Prostate gland (tissue), 2 donors: ENCODE measurements around the gene UPF3B. TPM values are rescaled to one million over a fixed set of nuclear protein-coding genes. Genes with fewer than 3 reads are reported as not detected.
"Not testable (repeated sequence)": the region's sequence is repeated elsewhere in the genome, so short reads cannot be mapped to it uniquely, and the experiment has no call there.

Experiments
- DNase-seq: peaks from one replicate; pipeline ENCODE4 v3.0.0-alpha.2; 2019; ENCODE audit warnings: low spot score
- H3K27ac ChIP-seq, 2 donors: fragments of 200-600 bp; sonication (generic); 2 replicates each; pipeline ENCODE4 v1.5.1; 2017 to 2019
- H3K27me3 ChIP-seq: fragments of 200-600 bp; sonication (generic); replicated peaks from 2 replicates; pipeline ENCODE4 v1.5.1; 2019; ENCODE audit not compliant: insufficient read depth
- H3K36me3 ChIP-seq, 2 donors: fragments of 200-600 bp; sonication (generic); 1 replicate in 1 of 2; 2 replicates in 1 of 2; pipeline versions ENCODE4 v1.5.1 to v1.8.1; 2017 to 2019
- H3K4me1 ChIP-seq: fragments of 200-600 bp; sonication (generic); replicated peaks from 2 replicates; pipeline ENCODE4 v1.5.1; 2019
- H3K4me3 ChIP-seq, 2 donors: fragments of 200-600 bp; sonication (generic); 2 replicates each; pipeline ENCODE4 v1.5.1; 2017 to 2019
- H3K9me3 ChIP-seq: fragments of 200-600 bp; sonication (generic); 2 replicates; pipeline ENCODE4 v1.5.1; 2017
- POLR2A ChIP-seq: fragments of 450-650 bp; IDR thresholded peaks from one replicate; pipeline ENCODE4 v1.6.1; 2016; ENCODE audit warnings: antibody characterized with exemption, mild to moderate bottlenecking
- POLR2AphosphoS5 ChIP-seq: sonication (generic); formaldehyde crosslinking; IDR thresholded peaks from one replicate; pipeline ENCODE4 v1.6.1; 2017; ENCODE audit warnings: antibody characterized with exemption
- WGBS: methylation state at CpG from one replicate; pipeline ENCODE4 v1.1.5; 2018; 5-methylcytosine and 5-hydroxymethylcytosine counted together
- intact Hi-C: fragments of 100-400 bp; cut with DNase I; formaldehyde crosslinking; loops from one replicate; pipeline ENCODE4 v1.14.2; 2022
- total RNA-seq, 2 donors: library from RNA; depleted of rRNA; stranded (reverse); fragments of >200 nt; gene quantifications; one replicate each; pipeline ENCODE4 v1.1.0, GENCODE V29; 2016
- TF ChIP-seq, protein P1 (sequence below), 4 experiments: fragments of 200-600 bp in 2 of 4; fragments of 450-650 bp in 2 of 4; sonication (generic) in 2 of 4; IDR thresholded peaks; 1 replicate in 3 of 4; 2 replicates in 1 of 4; pipeline ENCODE4 v1.5.1; 2016 to 2019; ENCODE audit warnings: antibody characterized with exemption in 4 of 4, mild to moderate bottlenecking in 2 of 4, moderate library complexity in 2 of 4

Gene UPF3B, protein sequence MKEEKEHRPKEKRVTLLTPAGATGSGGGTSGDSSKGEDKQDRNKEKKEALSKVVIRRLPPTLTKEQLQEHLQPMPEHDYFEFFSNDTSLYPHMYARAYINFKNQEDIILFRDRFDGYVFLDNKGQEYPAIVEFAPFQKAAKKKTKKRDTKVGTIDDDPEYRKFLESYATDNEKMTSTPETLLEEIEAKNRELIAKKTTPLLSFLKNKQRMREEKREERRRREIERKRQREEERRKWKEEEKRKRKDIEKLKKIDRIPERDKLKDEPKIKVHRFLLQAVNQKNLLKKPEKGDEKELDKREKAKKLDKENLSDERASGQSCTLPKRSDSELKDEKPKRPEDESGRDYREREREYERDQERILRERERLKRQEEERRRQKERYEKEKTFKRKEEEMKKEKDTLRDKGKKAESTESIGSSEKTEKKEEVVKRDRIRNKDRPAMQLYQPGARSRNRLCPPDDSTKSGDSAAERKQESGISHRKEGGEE
- 1 to 10 TPM; 3.9 to 5.2 TPM for total RNA-seq

DNA sequence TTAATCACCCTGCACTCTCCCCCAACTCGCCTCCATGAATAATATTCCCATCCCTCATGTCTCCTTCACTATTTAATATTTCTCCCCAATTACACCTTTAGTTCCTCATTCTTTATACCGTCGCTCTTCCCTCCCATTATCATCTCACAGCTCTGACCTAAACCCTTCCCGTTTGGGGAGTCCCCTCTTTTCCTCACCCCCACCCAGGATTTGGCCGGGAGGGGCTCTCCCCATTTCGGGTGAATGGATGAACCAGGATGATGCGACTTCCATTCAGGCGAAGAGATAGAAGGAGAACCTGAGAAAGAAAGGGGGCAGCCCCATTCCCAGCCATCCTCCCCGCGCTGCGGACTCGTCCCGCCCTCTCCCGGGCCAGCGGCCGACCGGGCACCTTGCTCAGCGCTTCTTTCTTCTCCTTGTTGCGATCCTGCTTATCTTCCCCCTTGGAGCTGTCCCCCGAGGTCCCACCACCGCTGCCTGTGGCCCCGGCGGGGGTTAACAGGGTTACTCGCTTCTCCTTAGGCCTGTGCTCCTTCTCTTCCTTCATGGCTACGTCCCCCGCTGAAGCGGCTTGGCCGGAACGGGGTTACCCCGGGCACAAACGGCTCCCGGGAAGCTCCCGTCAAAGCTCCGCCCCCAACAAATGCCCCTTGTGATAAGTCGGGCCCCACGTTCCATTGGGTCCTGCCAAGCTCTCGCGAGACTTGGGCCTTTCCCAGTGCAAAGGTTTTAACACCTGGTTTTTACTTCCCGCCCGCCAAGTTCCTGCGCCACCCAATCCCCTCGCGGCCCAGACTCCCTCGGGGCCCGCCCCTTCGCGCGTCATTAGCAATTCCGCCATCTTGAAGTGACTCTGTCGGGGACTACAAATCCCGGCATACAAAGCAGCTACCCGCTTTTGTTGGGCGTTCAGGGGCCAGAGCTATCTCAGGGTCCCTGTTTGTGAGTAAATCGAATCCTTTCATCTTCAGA lies at the start of gene UPF3B:
UPF3B (minus strand) TSS at position 582 of the 972 bp plus-strand sequence; CDS start at position 547, 35 bp downstream.
- Histone ChIP-seq H3K27me3 (no peaks in the 10 kb centered on the region), H3K27ac (peak within 1 kb of the TSS; percentile 86), H3K4me1 (no peaks in the 10 kb centered on the region), H3K4me3 (peak within 1 kb of the TSS; percentile 50 to 54), H3K9me3 (no peaks in the 10 kb centered on the region), H3K36me3 (no peaks in the 10 kb centered on the region)
- DNase-seq: peak; percentile 95
- peak; percentile 70 for TF ChIP-seq POLR2A
- TF ChIP-seq, protein P1, sequence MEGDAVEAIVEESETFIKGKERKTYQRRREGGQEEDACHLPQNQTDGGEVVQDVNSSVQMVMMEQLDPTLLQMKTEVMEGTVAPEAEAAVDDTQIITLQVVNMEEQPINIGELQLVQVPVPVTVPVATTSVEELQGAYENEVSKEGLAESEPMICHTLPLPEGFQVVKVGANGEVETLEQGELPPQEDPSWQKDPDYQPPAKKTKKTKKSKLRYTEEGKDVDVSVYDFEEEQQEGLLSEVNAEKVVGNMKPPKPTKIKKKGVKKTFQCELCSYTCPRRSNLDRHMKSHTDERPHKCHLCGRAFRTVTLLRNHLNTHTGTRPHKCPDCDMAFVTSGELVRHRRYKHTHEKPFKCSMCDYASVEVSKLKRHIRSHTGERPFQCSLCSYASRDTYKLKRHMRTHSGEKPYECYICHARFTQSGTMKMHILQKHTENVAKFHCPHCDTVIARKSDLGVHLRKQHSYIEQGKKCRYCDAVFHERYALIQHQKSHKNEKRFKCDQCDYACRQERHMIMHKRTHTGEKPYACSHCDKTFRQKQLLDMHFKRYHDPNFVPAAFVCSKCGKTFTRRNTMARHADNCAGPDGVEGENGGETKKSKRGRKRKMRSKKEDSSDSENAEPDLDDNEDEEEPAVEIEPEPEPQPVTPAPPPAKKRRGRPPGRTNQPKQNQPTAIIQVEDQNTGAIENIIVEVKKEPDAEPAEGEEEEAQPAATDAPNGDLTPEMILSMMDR (IDR thresholded peaks at IDR 0.05): peak in 1 of 4 experiments; percentile 14
- peak; percentile 87 for TF ChIP-seq POLR2AphosphoS5
- WGBS: under 1% methylated on average over 52 of the region's 54 CpGs
- intact Hi-C loops: no loop called here

DNA sequence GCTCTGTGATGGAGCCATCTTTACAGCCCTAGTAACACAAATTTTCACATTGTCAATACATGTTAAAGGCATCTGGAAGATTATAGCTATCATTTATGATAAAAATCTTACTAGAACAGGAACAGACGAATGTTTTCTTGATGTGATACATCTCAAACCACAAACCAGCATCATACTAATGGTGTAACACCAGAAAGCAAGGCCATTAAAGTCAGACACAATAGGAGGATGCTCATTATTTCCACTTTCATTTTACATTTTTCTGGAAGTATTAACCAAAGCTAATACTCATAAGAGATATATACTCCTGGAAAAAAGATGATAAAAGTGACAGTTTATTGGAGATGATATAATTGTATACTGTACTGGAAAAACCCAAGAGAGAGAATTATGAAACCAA lies 48.2 kb upstream of the UPF3B start:
- H3K9me3 ChIP-seq: no peaks in the 10 kb centered on the region
- 67% methylated on average over 1 of the region's 1 CpG for WGBS

DNA sequence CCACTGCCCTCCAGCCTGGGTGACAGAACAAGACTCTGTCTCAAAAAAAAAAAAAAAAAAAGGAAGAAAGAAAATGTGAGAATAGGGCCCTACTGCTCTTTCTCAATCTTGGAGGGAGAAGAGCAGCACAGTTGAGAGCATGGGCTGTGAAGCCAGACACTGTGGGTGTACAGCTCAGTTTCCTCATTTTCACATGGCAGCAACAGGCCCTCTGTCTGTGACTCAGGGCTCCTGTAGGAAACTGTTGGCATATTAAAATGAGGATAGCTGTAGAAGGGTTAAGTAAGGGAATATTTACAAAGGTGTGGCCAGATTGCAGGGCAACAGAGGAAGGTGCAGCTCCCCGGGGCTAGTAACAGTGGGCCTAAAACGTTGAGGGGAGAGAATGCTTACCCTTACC lies 46.4 kb upstream of the UPF3B start:
- H3K9me3 ChIP-seq: no peaks in the 10 kb centered on the region
- H3K4me1 ChIP-seq: no peaks in the 10 kb centered on the region
- H3K27me3 ChIP-seq: no peaks in the 10 kb centered on the region
- WGBS: 8% methylated on average over 2 of the region's 2 CpGs
- TF ChIP-seq, protein P1 (IDR thresholded peaks at IDR 0.05): no peak
- no peak for TF ChIP-seq POLR2A
- TF ChIP-seq POLR2AphosphoS5: no peak
- H3K27ac ChIP-seq: no peak overlapping the region
- intact Hi-C loops: no loop called here
- no peak overlapping the region for H3K4me3 ChIP-seq
- no peaks in the 10 kb centered on the region for H3K36me3 ChIP-seq
- DNase-seq: no peak

More for the DNA sequence above, 48.2 kb upstream of the UPF3B start:
- H3K4me1 ChIP-seq: no peaks in the 10 kb centered on the region
- H3K27me3 ChIP-seq: no peaks in the 10 kb centered on the region
- TF ChIP-seq, protein P1 (IDR thresholded peaks at IDR 0.05): no peak
- no peak for TF ChIP-seq POLR2A
- TF ChIP-seq POLR2AphosphoS5: no peak
- no peak overlapping the region for H3K27ac ChIP-seq
- intact Hi-C loops: no loop called here
- DNase-seq: no peak
- H3K36me3 ChIP-seq: no peaks in the 10 kb centered on the region
- H3K4me3 ChIP-seq: no peak overlapping the region

DNA sequence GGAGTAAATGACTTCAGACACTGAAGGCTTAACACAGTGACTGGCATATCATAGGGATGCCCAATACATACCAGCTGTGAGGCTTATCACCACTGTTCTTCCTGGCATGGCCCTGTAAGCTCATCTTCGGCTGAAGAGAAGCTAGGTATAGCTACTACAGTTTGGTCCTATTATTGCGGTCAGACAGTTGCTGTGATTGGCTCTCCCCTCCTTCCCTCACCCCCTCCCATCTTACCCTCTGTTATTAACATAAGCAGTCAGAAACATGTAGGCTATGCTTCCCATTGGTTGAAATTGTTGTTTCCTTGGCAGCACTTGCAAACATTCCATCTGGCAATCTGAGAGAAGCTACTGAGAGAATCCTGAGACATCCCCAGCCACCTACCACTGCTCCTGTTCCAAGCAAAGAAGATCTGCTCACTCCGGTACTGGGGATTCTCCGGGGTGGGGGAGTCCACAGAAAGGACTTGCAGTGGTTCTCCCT lies 43.1 kb upstream of the UPF3B start, which contains the start of gene AKAP14:
AKAP14 (plus strand) TSS at position 51 of the 484 bp plus-strand sequence. CDS start 7,331 bp downstream, outside the sequence.
- TF ChIP-seq POLR2AphosphoS5: no peak
- TF ChIP-seq, protein P1 (IDR thresholded peaks at IDR 0.05): no peak
- TF ChIP-seq POLR2A: no peak
- intact Hi-C loops: no loop called here
- H3K4me1 ChIP-seq: no peaks in the 10 kb centered on the region
- H3K27me3 ChIP-seq: no peaks in the 10 kb centered on the region
- no peak for DNase-seq
- no peaks in the 10 kb centered on the region for H3K9me3 ChIP-seq
- H3K4me3 ChIP-seq: no peak within 1 kb of the TSS
- H3K36me3 ChIP-seq: no peaks in the 10 kb centered on the region
- WGBS: 71% methylated on average over 1 of the region's 4 CpGs
- H3K27ac ChIP-seq: no peak within 1 kb of the TSS

DNA sequence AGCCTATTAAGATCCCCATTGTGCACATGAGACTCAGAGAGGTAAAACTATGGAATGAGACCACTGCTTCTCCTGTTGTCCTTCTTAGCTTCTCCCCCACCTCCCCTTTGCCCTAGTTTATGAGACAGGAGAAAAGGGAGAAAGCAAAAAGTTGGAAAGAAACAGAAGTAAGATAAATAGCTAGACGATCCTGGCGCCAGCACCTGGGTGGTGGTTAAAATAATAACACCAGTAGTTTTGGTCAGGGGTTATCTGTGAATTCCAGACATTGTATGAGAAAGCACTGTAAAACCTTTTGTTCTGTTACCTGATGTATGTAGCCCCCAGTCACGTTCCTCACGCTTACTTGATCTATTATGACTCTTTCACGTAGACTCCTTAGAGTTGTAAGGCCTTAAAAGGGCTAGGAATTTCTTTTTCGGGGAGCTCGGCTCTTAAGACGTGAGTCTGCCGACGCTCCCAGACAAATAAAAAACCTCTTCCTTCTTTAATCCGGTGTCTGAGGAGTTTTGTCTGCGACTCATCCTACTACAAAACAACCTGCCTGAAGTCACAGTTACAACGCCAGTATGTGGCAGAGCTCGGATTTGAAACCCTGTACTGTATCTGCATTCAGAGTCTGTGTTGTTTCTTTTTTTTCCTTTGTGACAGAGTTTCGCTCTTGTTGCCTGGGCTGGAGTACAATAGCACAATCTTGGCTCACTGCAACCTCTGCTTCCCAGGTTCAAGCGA lies 39.4 kb upstream of the UPF3B start:
- H3K4me3 ChIP-seq, H3K36me3 ChIP-seq, intact Hi-C loops, H3K27me3 ChIP-seq, DNase-seq, H3K27ac ChIP-seq, H3K9me3 ChIP-seq, H3K4me1 ChIP-seq: not testable (repeated sequence)
- WGBS: 60% methylated on average over 16 of the region's 16 CpGs

DNA sequence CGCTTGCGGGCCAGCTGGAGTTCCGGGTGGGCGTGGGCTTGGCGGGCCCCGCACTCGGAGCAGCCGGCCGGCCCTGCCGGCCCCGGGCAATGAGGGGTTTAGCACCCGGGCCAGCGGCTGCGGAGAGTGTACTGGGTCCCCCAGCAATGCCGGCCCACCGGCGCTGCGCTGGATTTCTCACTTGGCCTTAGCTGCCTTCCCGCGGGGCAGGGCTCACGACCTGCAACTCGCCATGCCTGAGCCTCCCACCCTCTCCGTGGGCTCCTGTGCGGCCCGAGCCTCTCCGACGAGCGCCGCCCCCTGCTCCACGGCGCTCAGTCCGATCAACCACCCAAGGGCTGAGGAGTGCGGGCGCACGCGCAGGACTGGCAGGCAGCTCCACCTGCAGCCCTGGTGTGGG lies 37.9 kb upstream of the UPF3B start:
- H3K36me3 ChIP-seq, DNase-seq, H3K27ac ChIP-seq, H3K4me3 ChIP-seq, H3K27me3 ChIP-seq, H3K4me1 ChIP-seq, intact Hi-C loops, H3K9me3 ChIP-seq: not testable (repeated sequence)
- WGBS: 87% methylated on average over 3 of the region's 36 CpGs
